OCI-LY3 (cell line): ENCODE measurements around the gene NR3C1.

Experiments
- CTCF ChIP-seq: fragments of 200-600, 300-600 bp; sonication (generic); IDR thresholded peaks from 2 replicates; pipeline ENCODE4 v1.5.1; 2014; ENCODE audit warnings: antibody characterized with exemption, low read length, low read depth
- EZH2phosphoT487 ChIP-seq: fragments of 200-600 bp; shearing (Covaris generic); IDR thresholded peaks from 2 replicates; pipeline ENCODE4 v1.6.1; 2018; ENCODE audit warnings: antibody characterized with exemption, mixed run types, low read depth

GRCh38 chr5:143342607-143343006, 60.9 kb downstream of the NR3C1 start:
- TF ChIP-seq CTCF (no peak), EZH2phosphoT487 (no peak)
